Gastrocnemius medialis (tissue), 4 donors: Measurements from ENCODE around the gene LGI1.

ENCODE experiments used
- POLR2A ChIP-seq, 2 donors: fragments of 450-650 bp; IDR thresholded peaks; one replicate each; pipeline ENCODE4 v1.6.1; 2017; ENCODE audit warnings: antibody characterized with exemption in 2 of 2, mild to moderate bottlenecking in 2 of 2, moderate library complexity in 2 of 2
- TF ChIP-seq, protein P1 (sequence below), 5 experiments: fragments of 450-650 bp in 3 of 5; fragments of 200-600 bp in 2 of 5; sonication (generic) in 2 of 5; IDR thresholded peaks in 4 of 5; conservative IDR thresholded peaks in 1 of 5; 1 replicate in 4 of 5; 2 replicates in 1 of 5; pipeline ENCODE4 v1.5.1; 2016 to 2019; ENCODE audit warnings: antibody characterized with exemption in 5 of 5, mild to moderate bottlenecking in 3 of 5, moderate library complexity in 3 of 5

- TF ChIP-seq POLR2A (IDR thresholded peaks at IDR 0.05), result no peak
- TF ChIP-seq, protein P1, sequence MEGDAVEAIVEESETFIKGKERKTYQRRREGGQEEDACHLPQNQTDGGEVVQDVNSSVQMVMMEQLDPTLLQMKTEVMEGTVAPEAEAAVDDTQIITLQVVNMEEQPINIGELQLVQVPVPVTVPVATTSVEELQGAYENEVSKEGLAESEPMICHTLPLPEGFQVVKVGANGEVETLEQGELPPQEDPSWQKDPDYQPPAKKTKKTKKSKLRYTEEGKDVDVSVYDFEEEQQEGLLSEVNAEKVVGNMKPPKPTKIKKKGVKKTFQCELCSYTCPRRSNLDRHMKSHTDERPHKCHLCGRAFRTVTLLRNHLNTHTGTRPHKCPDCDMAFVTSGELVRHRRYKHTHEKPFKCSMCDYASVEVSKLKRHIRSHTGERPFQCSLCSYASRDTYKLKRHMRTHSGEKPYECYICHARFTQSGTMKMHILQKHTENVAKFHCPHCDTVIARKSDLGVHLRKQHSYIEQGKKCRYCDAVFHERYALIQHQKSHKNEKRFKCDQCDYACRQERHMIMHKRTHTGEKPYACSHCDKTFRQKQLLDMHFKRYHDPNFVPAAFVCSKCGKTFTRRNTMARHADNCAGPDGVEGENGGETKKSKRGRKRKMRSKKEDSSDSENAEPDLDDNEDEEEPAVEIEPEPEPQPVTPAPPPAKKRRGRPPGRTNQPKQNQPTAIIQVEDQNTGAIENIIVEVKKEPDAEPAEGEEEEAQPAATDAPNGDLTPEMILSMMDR (IDR thresholded peaks at IDR 0.05 in 4 of 5, conservative IDR thresholded peaks at IDR 0.05 in 1 of 5), result no peak
These were observed 16.0 kb downstream of the LGI1 start for GRCh38 chr10:93773705-93774104.
